HG02588 (cell line): Measurements from ENCODE around the gene RABGAP1L.
"Not testable (repeated sequence)": the region's sequence is repeated elsewhere in the genome, so short reads cannot be mapped to it uniquely, and the experiment has no call there.

Source experiments
- ATAC-seq: cut with Tn5 transposase; IDR thresholded peaks from one replicate; pipeline ENCODE4 v1.9.1; 2021; ENCODE audit warnings: mild to moderate bottlenecking, moderate library complexity; ENCODE audit not compliant: unreplicated experiment

Gene RABGAP1L

GRCh38 chr1:174700314-174700713, 541.0 kb downstream of the RABGAP1L start:
- ATAC-seq: no peak

DNA sequence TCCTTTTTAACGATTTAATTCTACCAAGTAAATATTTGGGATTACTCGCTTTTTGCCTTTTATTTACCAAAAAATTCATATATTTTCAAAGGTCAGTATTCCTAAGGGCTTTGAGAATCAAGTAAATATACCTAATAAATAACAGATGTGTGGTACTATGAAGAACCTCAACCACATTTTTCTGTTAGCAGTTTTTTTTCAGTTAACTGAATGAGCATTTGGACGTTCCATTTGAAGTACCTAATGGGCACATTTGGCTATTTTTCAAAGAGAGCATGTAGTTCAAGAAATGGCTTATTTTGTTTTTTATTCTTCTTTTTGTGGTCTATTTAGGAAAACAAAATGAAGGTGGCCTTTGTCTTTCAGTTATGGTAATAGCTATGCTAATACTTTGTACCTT, 541.5 kb downstream of the RABGAP1L start:
- ATAC-seq: no peak

GRCh38 chr1:174701565-174701964, 542.2 kb downstream of the RABGAP1L start:
- no peak for ATAC-seq

DNA sequence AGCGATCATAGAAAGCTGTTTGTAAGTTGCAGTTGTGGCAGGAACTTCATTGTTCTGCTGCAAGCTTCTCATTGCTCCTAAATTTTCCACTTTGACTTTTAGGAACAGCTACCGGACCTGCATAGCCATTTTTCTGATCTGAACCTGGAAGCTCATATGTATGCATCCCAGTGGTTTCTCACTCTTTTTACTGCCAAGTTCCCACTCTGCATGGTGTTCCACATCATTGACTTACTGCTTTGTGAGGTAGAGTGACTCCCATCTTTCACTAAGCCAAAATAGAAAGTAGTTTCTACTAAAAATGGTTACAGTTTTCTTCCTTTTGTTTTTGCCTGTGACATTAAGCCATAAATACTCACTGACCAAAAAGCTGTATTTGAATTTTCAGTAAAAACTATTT, 542.7 kb downstream of the RABGAP1L start:
- no peak for ATAC-seq

DNA sequence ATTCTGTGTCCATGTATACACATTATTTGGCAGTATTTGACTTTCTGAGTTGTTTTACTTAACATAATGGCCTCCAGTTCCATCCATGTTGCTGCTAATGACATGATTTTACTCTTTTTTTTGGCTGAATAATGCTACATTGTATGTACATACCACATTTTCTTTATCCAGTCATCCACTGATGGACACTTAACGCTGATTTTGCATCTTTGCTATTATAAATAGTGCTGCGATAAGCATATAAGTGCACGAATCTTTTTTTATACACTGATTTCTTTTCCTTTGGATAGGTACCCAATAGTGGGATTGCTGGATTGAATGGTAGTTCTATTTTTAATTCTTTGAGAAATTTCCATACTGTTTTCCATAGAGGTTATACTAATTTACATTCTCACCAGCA, 544.0 kb downstream of the RABGAP1L start:
- ATAC-seq: no peak

DNA sequence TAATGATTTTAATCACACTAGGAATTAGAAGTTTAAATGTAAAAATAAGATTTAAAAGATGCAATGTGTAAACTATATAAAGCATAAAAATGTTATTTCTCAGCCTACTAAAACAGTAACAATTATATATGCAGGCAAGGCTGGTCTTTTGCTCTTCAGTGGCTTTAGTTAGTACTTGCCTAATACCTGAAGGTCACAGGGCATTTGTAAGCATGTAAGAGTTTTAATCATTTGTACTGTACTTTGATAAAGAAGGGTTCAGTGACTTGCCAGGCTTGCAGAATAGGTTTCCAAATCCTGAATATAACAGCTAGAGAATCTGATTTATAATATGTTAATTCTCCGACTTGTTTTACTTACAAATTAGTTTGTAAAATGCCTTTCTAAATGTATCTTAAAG, 545.0 kb downstream of the RABGAP1L start:
- no peak for ATAC-seq

- ATAC-seq: no peak
Observed at GRCh38 chr1:174710868-174711845, 551.8 kb downstream of the RABGAP1L start.

GRCh38 chr1:174711848-174712247, 552.5 kb downstream of the RABGAP1L start:
- ATAC-seq: not testable (repeated sequence)

DNA sequence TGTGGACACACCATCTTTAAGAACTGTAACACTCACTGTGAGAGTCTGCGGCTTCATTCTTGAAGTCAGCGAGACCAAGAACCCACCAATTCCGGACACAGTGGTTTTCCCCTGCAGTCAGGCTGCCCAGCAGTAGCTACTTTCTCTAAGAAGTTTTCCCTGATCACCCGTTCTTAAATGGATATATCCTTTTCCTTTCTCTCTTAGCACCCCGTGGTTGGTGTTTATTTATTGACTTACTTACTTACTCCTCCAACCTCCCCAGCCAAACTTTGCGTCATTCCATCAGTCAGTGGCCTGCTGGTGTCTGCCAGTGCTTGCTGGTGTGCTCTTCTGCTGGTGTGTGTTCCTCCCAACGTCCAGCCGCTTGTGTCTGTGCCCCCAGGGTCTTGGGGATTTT, 553.2 kb downstream of the RABGAP1L start:
- ATAC-seq: no peak

- ATAC-seq: no peak
Observed at GRCh38 chr1:174713796-174714195, 554.5 kb downstream of the RABGAP1L start.

GRCh38 chr1:174719194-174719593, 559.9 kb downstream of the RABGAP1L start:
- no peak for ATAC-seq

- ATAC-seq: no peak
Observed at GRCh38 chr1:174720618-174721017, 561.3 kb downstream of the RABGAP1L start.

- ATAC-seq: no peak
Observed at GRCh38 chr1:174721246-174721645, 561.9 kb downstream of the RABGAP1L start.

- ATAC-seq: no peak
Observed at GRCh38 chr1:174723816-174724215, 564.5 kb downstream of the RABGAP1L start.

- no peak for ATAC-seq
Observed at GRCh38 chr1:174724219-174724618, 564.9 kb downstream of the RABGAP1L start.

- no peak for ATAC-seq
Observed at GRCh38 chr1:174726167-174726879, 567.0 kb downstream of the RABGAP1L start.

DNA sequence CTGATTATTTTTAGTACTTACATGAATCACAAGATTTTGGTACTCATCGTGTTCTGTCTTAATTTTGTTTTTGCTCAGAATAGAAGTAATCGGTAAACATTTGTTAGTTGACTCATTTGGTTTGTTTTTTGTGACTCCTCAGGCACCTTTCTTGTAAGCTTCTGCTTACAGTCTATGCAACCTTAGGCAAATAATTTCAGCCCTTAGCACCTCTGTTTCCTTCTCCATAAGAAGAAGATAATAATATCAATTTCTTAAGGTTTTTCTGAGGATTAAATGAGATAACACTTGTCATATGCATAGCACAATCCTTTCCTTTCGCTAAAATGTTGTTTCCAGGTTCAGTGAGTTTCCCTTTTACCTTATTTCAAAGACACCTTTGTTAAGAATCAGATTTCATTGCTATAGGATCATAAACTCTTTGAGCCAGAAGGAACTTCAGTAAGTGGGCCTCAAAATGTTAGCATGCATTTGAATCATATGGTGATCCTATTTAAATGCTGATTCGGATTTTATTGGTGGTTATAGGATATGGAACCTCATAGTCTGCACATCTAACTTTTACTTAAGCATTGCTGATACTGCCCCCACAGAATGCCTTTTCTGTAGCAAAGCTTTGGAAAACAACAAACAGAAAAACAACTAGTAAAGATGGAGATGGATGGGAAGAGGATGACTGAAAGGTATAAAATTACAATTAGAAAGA, 567.7 kb downstream of the RABGAP1L start:
- no peak for ATAC-seq

DNA sequence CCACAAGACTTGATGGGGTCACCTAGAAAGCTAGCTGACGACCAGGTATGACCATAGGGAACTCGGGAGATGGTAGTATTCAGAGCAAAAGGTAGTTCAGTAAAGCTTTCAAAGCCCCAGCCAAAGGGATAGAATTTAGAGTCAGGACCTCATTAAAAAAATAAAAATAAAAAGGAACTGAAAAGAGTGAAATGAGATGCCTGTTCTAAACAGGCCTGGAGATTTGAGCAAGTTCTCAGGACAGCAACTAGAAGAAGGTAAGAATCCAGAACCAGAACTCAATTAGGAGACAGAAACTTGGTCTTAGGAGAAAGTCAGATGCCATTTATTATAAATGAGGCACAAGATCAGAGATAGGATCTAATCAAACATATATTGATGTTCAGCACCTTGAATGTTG, 575.0 kb downstream of the RABGAP1L start:
- no peak for ATAC-seq

- no peak for ATAC-seq
Observed at GRCh38 chr1:174736831-174737230, 577.5 kb downstream of the RABGAP1L start.

DNA sequence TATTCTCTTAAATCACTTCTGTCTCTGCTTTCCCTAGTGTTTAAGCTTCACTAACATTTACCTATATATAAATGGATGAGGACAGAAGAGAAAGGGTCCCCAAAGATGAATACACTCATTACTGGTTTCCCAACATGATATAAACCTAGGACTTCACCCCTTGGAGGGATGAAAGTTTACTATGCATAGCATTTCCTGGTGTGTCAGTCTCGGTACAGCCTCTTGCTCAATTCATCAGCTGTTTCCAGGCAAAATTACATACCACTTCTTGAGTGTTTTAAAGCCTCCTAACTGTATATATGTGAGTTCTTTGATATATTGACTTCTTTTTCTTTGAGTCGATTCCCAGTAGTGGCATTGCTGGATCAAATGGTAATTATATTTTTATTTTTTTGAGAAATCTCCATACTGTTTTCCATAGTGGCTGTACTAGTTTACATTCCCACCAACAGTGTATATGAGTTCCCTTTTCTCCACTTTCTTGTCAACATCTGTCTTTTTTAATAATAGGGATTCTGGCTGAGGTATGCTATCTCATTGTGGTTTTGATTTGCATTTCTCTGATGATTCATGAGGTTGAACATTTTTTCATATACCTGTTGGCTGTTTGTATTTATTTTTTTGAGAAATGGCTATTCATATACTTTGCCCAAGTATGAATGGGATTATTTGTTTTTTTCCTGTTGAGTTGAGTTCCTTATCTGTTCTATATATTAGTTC, 581.1 kb downstream of the RABGAP1L start:
- ATAC-seq: no peak
